ENCODE data around the gene FAM222B. TPM values are rescaled to one million over a fixed set of nuclear protein-coding genes. Genes with fewer than 3 reads are reported as not detected.
"Not testable (repeated sequence)": the region's sequence is repeated elsewhere in the genome, so short reads cannot be mapped to it uniquely, and the experiment has no call there.

FAM222B gene
- total RNA-seq, 1 donor from 2014 or later, result 6.3 TPM

- H3K9ac ChIP-seq (ENCODE audit: low read depth in 1 of 3, low read length in 3 of 3), result no peak overlapping the region
- H3K9me3 ChIP-seq (ENCODE audit: control insufficient read depth in 3 of 3, low read length in 3 of 3), result no peaks in the 10 kb centered on the region
- no peak overlapping the region for H3K27ac ChIP-seq (ENCODE audit: low read depth, low read length)
- no peak overlapping the region for H3K4me3 ChIP-seq (ENCODE audit: low read length in 3 of 3)
- no peaks in the 10 kb centered on the region for H3K27me3 ChIP-seq (ENCODE audit: control insufficient read depth in 3 of 3, insufficient read depth in 3 of 3, low read length in 3 of 3)
- peaks cover 63 to 76% (median 66%) of the 10 kb centered on the region in 3 donors for H3K36me3 ChIP-seq (ENCODE audit: control insufficient read depth in 3 of 3, insufficient read depth in 3 of 3, low read length in 3 of 3)
- H3K4me1 ChIP-seq (ENCODE audit: control insufficient read depth in 3 of 3, insufficient read depth in 3 of 3, low read length in 3 of 3), result no peaks in the 10 kb centered on the region
These were observed 39.7 kb upstream of the FAM222B start for GRCh38 chr17:28882154-28882895.

- no peak overlapping the region for H3K4me3 ChIP-seq (ENCODE audit: low read length in 3 of 3)
- no peaks in the 10 kb centered on the region for H3K27me3 ChIP-seq (ENCODE audit: control insufficient read depth in 3 of 3, insufficient read depth in 3 of 3, low read length in 3 of 3)
- no peaks in the 10 kb centered on the region for H3K4me1 ChIP-seq (ENCODE audit: control insufficient read depth in 3 of 3, insufficient read depth in 3 of 3, low read length in 3 of 3)
- H3K9me3 ChIP-seq (ENCODE audit: control insufficient read depth in 3 of 3, low read length in 3 of 3), result no peaks in the 10 kb centered on the region
- H3K9ac ChIP-seq (ENCODE audit: low read depth in 1 of 3, low read length in 3 of 3), result no peak overlapping the region
- peaks cover 63 to 71% (median 64%) of the 10 kb centered on the region in 3 donors for H3K36me3 ChIP-seq (ENCODE audit: control insufficient read depth in 3 of 3, insufficient read depth in 3 of 3, low read length in 3 of 3)
- H3K27ac ChIP-seq (ENCODE audit: low read depth, low read length), result no peak overlapping the region
These were observed 39.0 kb upstream of the FAM222B start for GRCh38 chr17:28881533-28882056.

- Histone ChIP-seq H3K4me1 (ENCODE audit: control insufficient read depth in 3 of 3, insufficient read depth in 3 of 3, low read length in 3 of 3) (no peaks in the 10 kb centered on the region), H3K9ac (ENCODE audit: low read depth in 1 of 3, low read length in 3 of 3) (no peak overlapping the region), H3K9me3 (ENCODE audit: control insufficient read depth in 3 of 3, low read length in 3 of 3) (no peaks in the 10 kb centered on the region), H3K27me3 (ENCODE audit: control insufficient read depth in 3 of 3, insufficient read depth in 3 of 3, low read length in 3 of 3) (no peaks in the 10 kb centered on the region), H3K27ac (ENCODE audit: low read depth, low read length) (no peak overlapping the region), H3K4me3 (ENCODE audit: low read length in 3 of 3) (no peak overlapping the region), H3K36me3 (ENCODE audit: control insufficient read depth in 3 of 3, insufficient read depth in 3 of 3, low read length in 3 of 3) (peaks cover 60 to 62% (median 61%) of the 10 kb centered on the region in 3 donors)
These were observed 38.0 kb upstream of the FAM222B start for GRCh38 chr17:28880572-28880945.

- H3K9me3 ChIP-seq (ENCODE audit: control insufficient read depth in 3 of 3, low read length in 3 of 3), result no peaks in the 10 kb centered on the region
- H3K9ac ChIP-seq (ENCODE audit: low read depth in 1 of 3, low read length in 3 of 3), result no peak overlapping the region
- peaks cover 54 to 56% (median 56%) of the 10 kb centered on the region in 3 donors for H3K36me3 ChIP-seq (ENCODE audit: control insufficient read depth in 3 of 3, insufficient read depth in 3 of 3, low read length in 3 of 3)
- H3K27me3 ChIP-seq (ENCODE audit: control insufficient read depth in 3 of 3, insufficient read depth in 3 of 3, low read length in 3 of 3), result no peaks in the 10 kb centered on the region
- H3K4me3 ChIP-seq (ENCODE audit: low read length in 3 of 3), result no peak overlapping the region
- H3K27ac ChIP-seq (ENCODE audit: low read depth, low read length), result no peak overlapping the region
- H3K4me1 ChIP-seq (ENCODE audit: control insufficient read depth in 3 of 3, insufficient read depth in 3 of 3, low read length in 3 of 3), result no peaks in the 10 kb centered on the region
These were observed 37.4 kb upstream of the FAM222B start for GRCh38 chr17:28879886-28880571.

GRCh38 chr17:28878981-28879380 is 36.4 kb upstream of the FAM222B start:
- Histone ChIP-seq H3K9me3 (ENCODE audit: control insufficient read depth in 3 of 3, low read length in 3 of 3) (no peaks in the 10 kb centered on the region), H3K4me1 (ENCODE audit: control insufficient read depth in 3 of 3, insufficient read depth in 3 of 3, low read length in 3 of 3) (no peaks in the 10 kb centered on the region), H3K27me3 (ENCODE audit: control insufficient read depth in 3 of 3, insufficient read depth in 3 of 3, low read length in 3 of 3) (no peaks in the 10 kb centered on the region), H3K27ac (ENCODE audit: low read depth, low read length) (no peak overlapping the region), H3K9ac (ENCODE audit: low read depth in 1 of 3, low read length in 3 of 3) (no peak overlapping the region), H3K36me3 (ENCODE audit: control insufficient read depth in 3 of 3, insufficient read depth in 3 of 3, low read length in 3 of 3) (peaks cover 44 to 47% (median 46%) of the 10 kb centered on the region in 3 donors), H3K4me3 (ENCODE audit: low read length in 3 of 3) (no peak overlapping the region)

GRCh38 chr17:28878158-28878910 is 35.7 kb upstream of the FAM222B start:
- Histone ChIP-seq H3K36me3 (ENCODE audit: control insufficient read depth in 3 of 3, insufficient read depth in 3 of 3, low read length in 3 of 3) (peaks cover 42 to 43% (median 42%) of the 10 kb centered on the region in 3 donors), H3K4me3 (ENCODE audit: low read length in 3 of 3) (no peak overlapping the region)

GRCh38 chr17:28877150-28877711 is 34.6 kb upstream of the FAM222B start:
- not testable (repeated sequence) for H3K9ac ChIP-seq (ENCODE audit: low read depth in 1 of 3, low read length in 3 of 3); H3K9me3 ChIP-seq (ENCODE audit: control insufficient read depth in 3 of 3, low read length in 3 of 3); H3K4me1 ChIP-seq (ENCODE audit: control insufficient read depth in 3 of 3, insufficient read depth in 3 of 3, low read length in 3 of 3); H3K4me3 ChIP-seq (ENCODE audit: low read length in 3 of 3); H3K27ac ChIP-seq (ENCODE audit: low read depth, low read length); H3K27me3 ChIP-seq (ENCODE audit: control insufficient read depth in 3 of 3, insufficient read depth in 3 of 3, low read length in 3 of 3)
- H3K36me3 ChIP-seq (ENCODE audit: control insufficient read depth in 3 of 3, insufficient read depth in 3 of 3, low read length in 3 of 3), result peaks cover 33 to 37% (median 34%) of the 10 kb centered on the region in 3 donors

More at GRCh38 chr17:28878158-28878910, 35.7 kb upstream of the FAM222B start:
- Histone ChIP-seq H3K9me3 (ENCODE audit: control insufficient read depth in 3 of 3, low read length in 3 of 3) (no peaks in the 10 kb centered on the region), H3K4me1 (ENCODE audit: control insufficient read depth in 3 of 3, insufficient read depth in 3 of 3, low read length in 3 of 3) (no peaks in the 10 kb centered on the region), H3K27me3 (ENCODE audit: control insufficient read depth in 3 of 3, insufficient read depth in 3 of 3, low read length in 3 of 3) (no peaks in the 10 kb centered on the region), H3K9ac (ENCODE audit: low read depth in 1 of 3, low read length in 3 of 3) (no peak overlapping the region), H3K27ac (ENCODE audit: low read depth, low read length) (no peak overlapping the region)

- Histone ChIP-seq H3K9ac (ENCODE audit: low read depth in 1 of 3, low read length in 3 of 3) (no peak overlapping the region), H3K27ac (ENCODE audit: low read depth, low read length) (no peak overlapping the region), H3K36me3 (ENCODE audit: control insufficient read depth in 3 of 3, insufficient read depth in 3 of 3, low read length in 3 of 3) (peaks cover 21 to 25% (median 22%) of the 10 kb centered on the region in 3 donors), H3K4me1 (ENCODE audit: control insufficient read depth in 3 of 3, insufficient read depth in 3 of 3, low read length in 3 of 3) (no peaks in the 10 kb centered on the region), H3K27me3 (ENCODE audit: control insufficient read depth in 3 of 3, insufficient read depth in 3 of 3, low read length in 3 of 3) (no peaks in the 10 kb centered on the region), H3K4me3 (ENCODE audit: low read length in 3 of 3) (no peak overlapping the region), H3K9me3 (ENCODE audit: control insufficient read depth in 3 of 3, low read length in 3 of 3) (no peaks in the 10 kb centered on the region)
These were observed 33.4 kb upstream of the FAM222B start for GRCh38 chr17:28875848-28876550.

GRCh38 chr17:28874750-28875149 is 32.2 kb upstream of the FAM222B start:
- no peak overlapping the region for H3K9ac ChIP-seq (ENCODE audit: low read depth in 1 of 3, low read length in 3 of 3)
- peaks cover 8 to 12% (median 9%) of the 10 kb centered on the region in 3 donors for H3K36me3 ChIP-seq (ENCODE audit: control insufficient read depth in 3 of 3, insufficient read depth in 3 of 3, low read length in 3 of 3)
- no peak overlapping the region for H3K27ac ChIP-seq (ENCODE audit: low read depth, low read length)
- no peaks in the 10 kb centered on the region for H3K9me3 ChIP-seq (ENCODE audit: control insufficient read depth in 3 of 3, low read length in 3 of 3)
- H3K4me1 ChIP-seq (ENCODE audit: control insufficient read depth in 3 of 3, insufficient read depth in 3 of 3, low read length in 3 of 3), result no peaks in the 10 kb centered on the region
- no peak overlapping the region for H3K4me3 ChIP-seq (ENCODE audit: low read length in 3 of 3)
- no peaks in the 10 kb centered on the region for H3K27me3 ChIP-seq (ENCODE audit: control insufficient read depth in 3 of 3, insufficient read depth in 3 of 3, low read length in 3 of 3)
